ENCODE measurements around the gene UAP1L1.

GRCh38 chr9:137089232-137089947 is 12.1 kb downstream of the UAP1L1 start:
- no peak for TF ChIP-seq CTCF (IDR thresholded peaks at IDR 0.05; ENCODE audit: insufficient read depth, low read length)
- no peak for TF ChIP-seq GABPA (IDR thresholded peaks at IDR 0.05; ENCODE audit: low read depth)
- TF ChIP-seq REST (IDR thresholded peaks at IDR 0.05; ENCODE audit: insufficient replicate concordance, low read depth), result no peak

All from HL-60 (cell line).